Immature natural killer cell (primary cell): ENCODE data around the gene ITGA8. TPM values are rescaled to one million over a fixed set of nuclear protein-coding genes. Genes with fewer than 3 reads are reported as not detected.

Experiments used
- DNase-seq, 3 donors: peaks; one replicate each; pipeline ENCODE4 v3.0.0; 2022; ENCODE audit warnings: mixed read lengths in 1 of 3
- H3K27ac Mint-ChIP-seq, 6 donors: one replicate each; pipeline ENCODE4 v1.8.0; 2020; ENCODE audit warnings: mixed read lengths in 6 of 6, mild to moderate bottlenecking in 5 of 6, inconsistent platforms in 4 of 6, moderate library complexity in 3 of 6
- H3K27me3 Mint-ChIP-seq, 3 donors: one replicate each; pipeline ENCODE4 v1.8.0; 2020 to 2021; ENCODE audit warnings: low read depth in 3 of 3, mild to moderate bottlenecking in 3 of 3, mixed read lengths in 3 of 3, moderate library complexity in 3 of 3, inconsistent platforms in 1 of 3
- H3K36me3 Mint-ChIP-seq, 3 donors: one replicate each; pipeline ENCODE4 v1.8.0; 2020; ENCODE audit warnings: mixed read lengths in 3 of 3, inconsistent platforms in 2 of 3, mild to moderate bottlenecking in 2 of 3
- H3K4me1 Mint-ChIP-seq, 2 donors: one replicate each; pipeline ENCODE4 v1.8.0; 2020; ENCODE audit warnings: inconsistent platforms in 2 of 2, mild to moderate bottlenecking in 2 of 2, mixed read lengths in 2 of 2, moderate library complexity in 1 of 2
- H3K4me3 Mint-ChIP-seq, 5 donors: one replicate each; pipeline ENCODE4 v1.8.0; 2020; ENCODE audit warnings: mild to moderate bottlenecking in 5 of 5, mixed read lengths in 5 of 5, inconsistent platforms in 3 of 5, moderate library complexity in 3 of 5
- H3K9me3 Mint-ChIP-seq, 6 donors: one replicate each; pipeline ENCODE4 v1.8.0; 2020; ENCODE audit warnings: mild to moderate bottlenecking in 6 of 6, mixed read lengths in 6 of 6, inconsistent platforms in 4 of 6, moderate library complexity in 3 of 6
- polyA plus RNA-seq, 3 donors: library from polyadenylated mRNA; unstranded; fragments of 300-500 nt; fragmentation: Illumina TruSeq; gene quantifications; one replicate each; pipeline ENCODE4 v1.2.3, GENCODE V29; 2021

Gene ITGA8
- polyA plus RNA-seq, 3 donors from 2014 or later = not detected

DNA sequence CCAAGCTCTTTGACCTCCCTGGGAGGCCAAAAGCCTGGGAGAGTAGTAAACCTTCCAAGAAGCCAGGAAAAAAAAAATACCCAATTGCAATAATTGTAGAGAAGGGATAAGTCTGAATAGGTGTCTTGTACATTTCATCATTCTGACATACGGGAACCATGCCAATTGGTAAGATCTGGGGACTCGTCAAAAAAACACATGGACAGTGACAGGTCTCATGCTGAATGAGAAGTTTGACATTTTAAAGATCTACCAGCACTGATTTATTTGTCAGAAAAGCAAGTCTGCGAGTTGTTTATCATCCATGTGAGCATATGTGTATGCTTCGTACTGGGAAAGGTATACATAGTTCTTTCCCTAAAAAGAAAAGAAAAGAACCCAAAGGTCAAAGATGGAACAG is 4.1 kb upstream of the ITGA8 start:
- H3K4me1 Mint-ChIP-seq = no peaks in the 10 kb centered on the region
- H3K4me3 Mint-ChIP-seq = no peak overlapping the region
- H3K27ac Mint-ChIP-seq = no peak overlapping the region
- H3K9me3 Mint-ChIP-seq = no peaks in the 10 kb centered on the region
- no peaks in the 10 kb centered on the region for H3K36me3 Mint-ChIP-seq
- peaks cover 3 to 13% (median 11%) of the 10 kb centered on the region in 3 donors for H3K27me3 Mint-ChIP-seq
- no peak for DNase-seq

DNA sequence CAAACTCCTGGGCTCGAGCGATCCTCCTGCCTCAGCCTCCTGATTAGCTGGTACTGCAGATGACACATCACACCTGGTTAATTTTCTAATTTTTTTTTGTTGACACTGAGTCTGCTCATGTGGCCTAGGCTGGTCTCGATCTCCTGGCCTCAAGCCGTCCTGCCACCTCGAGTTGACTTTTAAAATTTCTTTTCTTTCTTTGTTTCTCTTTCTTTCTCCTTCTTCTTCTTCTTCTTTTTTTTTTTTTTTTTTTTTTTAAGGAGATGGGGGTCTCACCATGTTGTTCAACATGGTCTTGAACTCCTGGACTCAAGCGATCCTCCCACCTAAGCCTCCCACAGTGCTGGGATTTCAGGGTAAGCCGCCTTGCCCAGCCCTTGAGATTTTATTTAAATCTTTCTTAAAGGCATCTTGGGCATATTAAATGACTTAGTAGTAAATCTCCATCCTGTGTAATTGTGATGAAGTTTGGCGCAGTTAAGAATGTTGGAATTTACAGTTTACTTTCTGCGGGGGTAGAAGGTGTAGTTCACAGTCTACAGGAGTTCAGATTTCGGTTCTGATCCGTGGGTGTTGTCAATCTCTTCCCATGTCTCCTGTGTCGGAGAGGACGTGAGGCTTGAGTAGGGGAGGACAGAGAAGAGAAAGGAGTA is 1.0 kb upstream of the ITGA8 start:
- Mint-ChIP-seq H3K27me3 (peaks cover 3 to 18% (median 16%) of the 10 kb centered on the region in 3 donors), H3K4me1 (no peaks in the 10 kb centered on the region), H3K27ac (no peak overlapping the region), H3K9me3 (peaks cover 0 to 5% (median 0%) of the 10 kb centered on the region in 6 donors), H3K36me3 (no peaks in the 10 kb centered on the region), H3K4me3 (no peak overlapping the region)
- no peak for DNase-seq

DNA sequence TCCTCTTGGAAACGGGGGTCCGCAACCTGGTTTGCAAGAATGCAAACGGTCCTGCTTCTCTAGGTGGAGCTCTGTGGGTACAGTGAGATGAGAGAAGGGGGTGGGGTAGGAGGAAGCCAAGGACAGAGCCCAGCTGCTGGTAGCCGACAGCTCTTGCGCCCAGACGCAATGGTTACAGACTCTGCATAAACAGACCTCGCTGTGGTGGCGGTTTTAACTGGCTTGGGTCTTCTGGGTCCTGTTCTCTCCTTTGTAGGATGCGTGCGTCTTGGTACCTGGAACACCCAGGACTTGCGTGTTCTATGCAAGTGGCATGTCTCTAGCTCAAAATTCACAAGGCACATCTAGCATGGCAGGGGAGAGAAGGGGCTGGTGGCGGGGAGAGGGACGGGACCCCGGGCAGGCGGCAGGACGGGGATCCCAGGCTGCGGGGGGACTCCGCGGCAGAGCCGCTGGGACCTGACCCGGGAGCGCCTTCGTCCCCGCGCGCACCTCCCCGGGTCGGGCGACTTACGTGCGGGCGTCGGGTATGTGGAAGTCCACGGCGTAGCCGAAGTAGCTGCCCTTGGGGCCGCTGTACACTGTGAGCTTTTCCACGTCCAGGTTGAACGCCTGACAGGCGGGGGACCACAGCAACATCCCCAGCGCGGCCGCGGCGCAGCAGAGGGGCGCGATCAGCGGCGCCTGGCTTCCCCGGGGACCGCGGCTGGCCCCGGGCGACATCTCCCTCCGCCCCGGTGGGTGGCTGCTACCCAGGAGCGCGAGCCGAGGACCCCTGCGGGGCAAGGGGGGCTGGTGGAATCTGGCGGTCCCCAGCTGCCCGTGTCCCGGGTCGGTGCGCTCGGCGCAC is 448 bp downstream of the ITGA8 start:
- Mint-ChIP-seq H3K4me3 (no peak overlapping the region), H3K4me1 (no peaks in the 10 kb centered on the region), H3K36me3 (no peaks in the 10 kb centered on the region), H3K27ac (no peak overlapping the region), H3K9me3 (peaks cover 0 to 5% (median 0%) of the 10 kb centered on the region in 6 donors), H3K27me3 (peaks cover 3 to 21% (median 16%) of the 10 kb centered on the region in 3 donors)
- no peak for DNase-seq

DNA sequence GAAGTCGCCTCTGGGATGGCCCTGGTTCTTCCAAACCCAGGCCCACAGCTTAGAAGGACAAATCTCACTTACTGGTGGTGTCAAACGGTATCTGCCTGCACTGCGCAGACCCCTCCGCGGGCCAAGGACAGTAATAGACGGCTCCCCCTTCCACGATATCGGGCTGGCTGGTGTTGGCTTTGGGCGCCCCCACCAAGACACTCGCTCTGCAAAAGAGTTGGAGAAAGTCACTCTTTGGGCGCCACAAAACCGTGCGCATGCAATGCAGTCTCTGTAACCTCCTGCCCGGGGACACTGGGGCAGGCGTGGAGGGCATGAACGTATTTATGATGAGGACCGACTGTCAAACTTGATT is 1.1 kb downstream of the ITGA8 start:
- Mint-ChIP-seq H3K9me3 (peaks cover 0 to 5% (median 0%) of the 10 kb centered on the region in 6 donors), H3K27me3 (peaks cover 3 to 21% (median 16%) of the 10 kb centered on the region in 3 donors), H3K27ac (no peak overlapping the region), H3K36me3 (no peaks in the 10 kb centered on the region), H3K4me3 (no peak overlapping the region), H3K4me1 (no peaks in the 10 kb centered on the region)
- no peak for DNase-seq

DNA sequence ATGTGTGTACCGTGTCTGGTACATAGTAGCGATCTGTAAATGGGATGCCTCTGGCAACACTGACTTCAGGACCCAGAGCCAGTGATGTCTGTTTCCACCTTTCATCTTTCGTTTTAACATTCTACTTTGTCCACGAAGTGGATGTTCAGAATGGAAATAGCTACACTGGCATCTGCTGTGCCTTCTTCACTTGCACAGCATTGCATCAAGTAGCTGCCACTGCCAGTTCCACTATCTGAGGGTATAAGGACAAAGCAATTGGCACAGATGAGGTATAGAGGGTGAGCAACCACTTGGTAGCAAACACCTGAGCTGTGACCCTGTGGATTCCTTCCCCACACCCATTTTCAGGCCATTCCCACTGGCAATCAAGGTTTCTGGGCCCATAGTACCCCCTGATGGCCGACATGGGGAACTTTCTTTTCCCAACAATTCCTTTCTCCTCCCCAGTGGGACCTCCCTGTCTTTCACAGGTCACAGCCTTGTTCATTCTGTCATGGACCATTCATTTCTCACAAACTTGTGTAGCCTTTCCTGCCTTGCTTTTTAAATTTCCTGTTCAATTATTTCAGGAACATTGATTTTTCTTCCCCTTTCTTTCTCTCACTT is 4.0 kb downstream of the ITGA8 start:
- H3K27ac Mint-ChIP-seq = no peak overlapping the region
- no peak for DNase-seq
- H3K9me3 Mint-ChIP-seq = peaks cover 0 to 5% (median 1%) of the 10 kb centered on the region in 6 donors
- H3K4me1 Mint-ChIP-seq = no peaks in the 10 kb centered on the region
- peaks cover 7 to 19% (median 16%) of the 10 kb centered on the region in 3 donors for H3K27me3 Mint-ChIP-seq
- H3K36me3 Mint-ChIP-seq = no peaks in the 10 kb centered on the region
- H3K4me3 Mint-ChIP-seq = no peak overlapping the region

DNA sequence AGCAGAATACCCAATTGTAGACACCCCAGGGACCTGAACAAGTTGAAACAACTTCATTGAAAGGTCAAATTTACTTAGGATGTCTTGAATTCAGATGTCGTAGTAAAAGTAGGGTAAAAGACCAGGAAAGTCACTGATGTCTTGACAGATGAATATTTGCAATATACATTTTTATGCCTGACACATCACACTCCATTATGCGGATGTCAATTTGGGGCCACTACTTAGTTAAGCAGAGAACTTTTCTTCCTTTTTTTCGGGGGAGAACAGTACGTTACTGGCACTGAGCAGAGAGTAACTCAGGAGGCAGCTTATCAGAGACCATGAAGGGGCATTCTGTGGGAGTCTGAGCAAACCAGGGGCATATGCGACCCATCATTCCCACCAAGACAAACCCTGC is 4.9 kb downstream of the ITGA8 start:
- Mint-ChIP-seq H3K4me1 (no peaks in the 10 kb centered on the region), H3K9me3 (peaks cover 0 to 5% (median 1%) of the 10 kb centered on the region in 6 donors), H3K36me3 (no peaks in the 10 kb centered on the region), H3K4me3 (no peak overlapping the region), H3K27me3 (peaks cover 7 to 19% (median 13%) of the 10 kb centered on the region in 3 donors), H3K27ac (no peak overlapping the region)
- DNase-seq = no peak

DNA sequence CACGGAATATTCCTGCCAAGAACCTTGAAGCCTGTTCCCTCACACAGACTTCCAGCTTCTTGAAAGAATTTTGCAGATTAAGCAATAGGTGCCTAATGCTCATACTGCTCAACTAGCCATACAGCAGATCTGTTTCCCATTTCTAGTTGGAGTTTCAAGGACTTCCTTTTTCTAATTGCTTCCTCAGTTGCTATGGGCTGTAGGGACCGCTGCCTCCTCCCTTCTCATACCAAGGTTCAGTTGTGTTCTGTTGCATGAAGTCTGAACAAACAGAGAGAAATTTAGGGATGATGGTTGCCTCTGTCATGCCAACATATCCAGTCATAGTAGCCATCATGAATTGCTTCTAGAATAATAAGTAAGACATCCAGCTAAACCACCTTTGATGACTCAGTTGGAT is 6.8 kb downstream of the ITGA8 start:
- H3K27me3 Mint-ChIP-seq = peaks cover 4 to 8% (median 6%) of the 10 kb centered on the region in 3 donors
- H3K4me3 Mint-ChIP-seq = no peak overlapping the region
- H3K9me3 Mint-ChIP-seq = peaks cover 0 to 3% (median 0%) of the 10 kb centered on the region in 6 donors
- no peak overlapping the region for H3K27ac Mint-ChIP-seq
- DNase-seq = no peak
- H3K36me3 Mint-ChIP-seq = no peaks in the 10 kb centered on the region
- H3K4me1 Mint-ChIP-seq = no peaks in the 10 kb centered on the region

DNA sequence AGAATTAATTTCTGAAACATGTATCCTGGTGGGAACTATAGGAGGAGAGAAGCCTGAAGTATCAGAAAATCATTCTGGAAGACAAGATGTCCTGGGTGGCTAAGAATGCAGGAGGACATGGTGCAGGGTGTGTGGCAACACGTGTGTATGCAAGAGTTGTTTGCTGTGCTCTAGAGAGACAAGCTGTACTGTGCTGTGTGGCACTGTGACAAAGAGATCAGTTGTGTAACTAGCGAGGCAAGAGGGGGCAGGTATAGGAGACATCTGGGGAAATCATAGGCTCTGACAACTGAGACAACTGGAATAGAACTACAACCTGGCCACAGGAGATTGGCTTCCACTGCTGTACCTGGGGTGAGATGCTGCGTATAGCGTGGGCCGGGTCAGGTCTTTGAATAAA is 9.3 kb downstream of the ITGA8 start:
- Mint-ChIP-seq H3K36me3 (no peaks in the 10 kb centered on the region), H3K4me1 (no peaks in the 10 kb centered on the region), H3K9me3 (peaks cover 0 to 3% (median 0%) of the 10 kb centered on the region in 6 donors), H3K27me3 (peaks cover 4 to 6% (median 6%) of the 10 kb centered on the region in 3 donors), H3K4me3 (no peak overlapping the region), H3K27ac (no peak overlapping the region)
- no peak for DNase-seq

DNA sequence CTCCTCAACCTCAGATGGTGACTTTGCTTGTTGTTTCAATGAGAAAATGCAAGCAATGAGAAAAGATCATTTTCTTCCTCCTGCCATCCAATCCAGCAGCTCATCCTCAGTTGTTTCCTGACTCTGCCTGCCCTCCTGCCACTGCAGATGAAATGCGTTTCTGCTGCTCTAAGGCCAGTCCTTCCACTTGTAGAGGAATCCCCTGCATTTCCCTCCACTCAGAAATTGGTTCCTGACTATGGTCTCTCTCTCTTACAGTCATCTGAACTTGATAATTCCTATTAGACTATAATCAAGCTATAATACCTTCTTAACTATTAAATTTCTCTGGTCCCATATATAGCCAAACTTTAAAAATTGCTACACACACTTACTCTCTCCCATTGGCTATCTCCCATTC is 14.4 kb downstream of the ITGA8 start:
- Mint-ChIP-seq H3K27me3 (peaks cover 0 to 2% (median 0%) of the 10 kb centered on the region in 3 donors), H3K27ac (no peak overlapping the region), H3K4me1 (no peaks in the 10 kb centered on the region), H3K36me3 (no peaks in the 10 kb centered on the region), H3K9me3 (no peaks in the 10 kb centered on the region), H3K4me3 (no peak overlapping the region)
- no peak for DNase-seq

DNA sequence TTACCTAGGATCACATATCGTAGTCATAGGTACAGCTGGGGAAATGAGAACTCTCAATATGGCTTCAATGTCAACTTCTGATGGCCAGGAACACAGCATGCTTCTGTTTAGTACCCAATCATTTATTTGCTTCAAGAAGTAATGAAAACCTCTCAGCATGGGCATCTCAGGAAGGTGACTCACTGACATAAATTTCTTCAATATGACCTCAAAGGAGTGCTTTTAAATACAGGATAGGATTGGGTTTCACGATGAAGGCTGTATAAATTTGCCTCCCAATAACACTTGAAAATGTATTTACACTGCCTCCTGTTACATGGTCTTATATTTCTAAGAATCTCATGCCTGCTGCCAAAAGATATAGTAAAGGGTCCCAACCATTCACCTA is 15.1 kb downstream of the ITGA8 start:
- H3K4me3 Mint-ChIP-seq = no peak overlapping the region
- peaks cover 0 to 2% (median 0%) of the 10 kb centered on the region in 3 donors for H3K27me3 Mint-ChIP-seq
- no peaks in the 10 kb centered on the region for H3K36me3 Mint-ChIP-seq
- no peak overlapping the region for H3K27ac Mint-ChIP-seq
- H3K4me1 Mint-ChIP-seq = no peaks in the 10 kb centered on the region
- H3K9me3 Mint-ChIP-seq = no peaks in the 10 kb centered on the region
- DNase-seq = no peak

DNA sequence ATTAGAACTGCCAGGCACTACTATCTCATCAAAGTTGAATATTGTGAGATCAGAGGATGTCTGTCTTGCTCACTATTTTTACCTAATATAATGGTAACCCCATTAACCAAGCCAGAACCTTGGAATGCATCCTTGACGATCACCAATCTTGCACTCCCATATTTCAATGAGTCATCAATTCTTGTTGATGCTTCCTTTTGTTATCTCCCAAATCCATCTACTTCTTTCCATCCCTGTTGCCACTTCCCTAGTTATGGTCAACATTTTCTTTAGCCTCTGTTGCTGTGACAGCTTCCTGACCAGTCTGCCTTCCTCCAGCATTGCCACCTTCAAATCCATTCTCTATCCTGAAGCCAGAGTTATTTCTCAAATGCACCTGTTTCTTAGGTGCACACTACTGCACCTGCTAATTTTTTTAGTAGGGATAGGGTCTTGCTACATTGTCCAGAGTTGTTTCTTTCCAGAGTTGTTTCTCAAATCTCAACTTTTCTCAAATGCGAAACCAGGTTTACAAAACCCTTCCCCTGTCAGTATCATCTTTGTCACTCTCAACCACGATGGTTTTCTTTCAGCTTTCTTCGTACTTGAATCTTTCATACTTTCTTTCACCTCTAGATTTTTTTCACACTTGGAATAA is 15.7 kb downstream of the ITGA8 start:
- H3K27me3 Mint-ChIP-seq = no peaks in the 10 kb centered on the region
- no peak overlapping the region for H3K27ac Mint-ChIP-seq
- H3K9me3 Mint-ChIP-seq = no peaks in the 10 kb centered on the region
- no peaks in the 10 kb centered on the region for H3K36me3 Mint-ChIP-seq
- no peak overlapping the region for H3K4me3 Mint-ChIP-seq
- DNase-seq = no peak
- no peaks in the 10 kb centered on the region for H3K4me1 Mint-ChIP-seq

DNA sequence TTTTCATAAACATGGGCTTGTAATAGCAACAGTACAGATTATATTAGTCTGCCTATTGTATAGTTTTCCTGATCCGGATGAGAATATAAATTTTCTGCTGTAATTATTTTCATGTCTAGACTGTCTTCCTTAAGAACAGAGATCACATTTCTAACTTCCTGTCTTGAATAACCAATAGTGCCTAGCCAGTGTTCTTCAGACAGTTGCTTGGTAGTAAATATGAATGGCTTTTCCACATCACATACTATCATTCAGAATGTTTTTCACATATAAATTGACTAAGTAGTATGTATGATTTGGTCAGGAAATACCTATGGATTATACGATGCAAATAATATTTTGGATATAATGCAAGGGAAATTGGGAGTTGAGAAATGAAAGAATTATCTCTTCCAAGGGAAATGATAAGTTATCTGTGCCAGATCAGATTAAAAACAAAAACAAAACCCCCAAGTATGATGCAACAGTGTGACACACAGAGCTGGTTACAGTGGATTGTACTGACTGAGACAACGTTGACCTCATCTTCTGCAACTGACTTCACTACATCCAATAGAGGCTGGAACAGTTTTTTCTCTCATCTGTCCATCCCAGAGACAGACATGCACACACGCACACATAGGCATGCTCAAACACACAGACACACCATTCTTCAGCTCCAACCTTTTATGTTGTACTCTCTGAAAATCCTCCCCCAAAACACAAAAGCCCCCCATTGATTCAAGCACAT is 16.4 kb downstream of the ITGA8 start:
- Mint-ChIP-seq H3K27me3 (no peaks in the 10 kb centered on the region), H3K9me3 (no peaks in the 10 kb centered on the region), H3K36me3 (no peaks in the 10 kb centered on the region), H3K4me3 (no peak overlapping the region), H3K4me1 (no peaks in the 10 kb centered on the region), H3K27ac (no peak overlapping the region)
- DNase-seq = no peak

DNA sequence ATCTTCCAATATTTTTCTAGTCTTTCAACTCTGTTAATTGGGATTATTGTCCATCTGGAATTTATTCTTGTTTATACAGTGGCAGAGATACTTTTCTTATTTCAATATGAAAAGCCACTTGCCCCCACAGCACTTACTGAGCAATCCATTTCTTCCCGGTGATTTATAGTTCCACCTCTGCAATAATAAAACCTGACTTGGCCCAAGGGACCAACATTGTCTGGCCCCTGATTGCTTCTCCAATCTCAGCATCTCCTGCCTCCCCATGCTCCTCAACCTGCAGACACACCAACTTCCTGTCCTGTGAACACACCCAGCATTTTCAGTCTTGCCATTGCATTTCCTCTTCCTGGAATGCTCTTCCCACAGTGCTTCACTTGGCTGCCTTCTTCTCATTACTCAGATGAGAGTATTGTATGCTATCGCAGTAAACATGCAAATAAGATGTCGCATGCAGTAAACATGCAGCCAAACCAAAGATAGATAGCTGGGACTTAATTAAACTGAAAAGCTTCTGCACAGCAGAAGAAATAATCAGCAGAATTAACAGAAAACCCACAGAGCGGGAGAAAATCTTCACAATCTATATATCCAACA is 19.5 kb downstream of the ITGA8 start:
- Mint-ChIP-seq H3K27me3 (peaks cover 0 to 1% (median 0%) of the 10 kb centered on the region in 3 donors), H3K36me3 (no peaks in the 10 kb centered on the region), H3K27ac (no peak overlapping the region), H3K4me3 (no peak overlapping the region), H3K4me1 (no peaks in the 10 kb centered on the region), H3K9me3 (no peaks in the 10 kb centered on the region)
- no peak for DNase-seq
